ENCODE data around the gene CACNA1I.

Gene CACNA1I

GRCh38 chr22:39700565-39700964 lies 130.0 kb downstream of the CACNA1I start:
- DNase-seq (ENCODE audit: insufficient read length, low spot score) (no peak), FAIRE-seq (no peak)
- TF ChIP-seq CTCF (IDR thresholded peaks at IDR 0.05; ENCODE audit: insufficient read depth, missing control alignments) = no peak

DNA sequence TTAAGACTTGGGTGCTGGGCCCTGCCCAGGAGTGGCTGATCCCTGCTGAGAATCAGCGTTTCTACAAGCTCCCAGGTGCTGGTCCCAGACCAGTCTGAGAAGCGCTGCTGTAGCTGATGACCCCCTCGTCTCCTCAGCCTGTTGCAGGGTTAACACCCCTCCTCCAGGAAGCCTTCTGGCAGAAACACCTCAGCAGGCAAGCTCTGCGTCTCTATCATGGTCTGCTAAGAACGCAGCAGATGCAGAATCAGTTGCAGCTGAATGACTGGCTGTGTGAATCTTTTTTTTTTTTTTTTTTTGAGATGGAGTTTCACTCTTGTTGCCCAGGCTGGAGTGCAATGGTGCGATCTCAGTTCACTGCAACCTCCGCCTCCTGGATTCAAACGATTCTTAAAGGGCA lies 132.5 kb downstream of the CACNA1I start:
- no peak for DNase-seq (ENCODE audit: insufficient read length, low spot score)
- FAIRE-seq = no peak
- no peak for TF ChIP-seq CTCF (IDR thresholded peaks at IDR 0.05; ENCODE audit: insufficient read depth, missing control alignments)

GRCh38 chr22:39703928-39704639 lies 133.5 kb downstream of the CACNA1I start:
- FAIRE-seq (no peak), DNase-seq (ENCODE audit: insufficient read length, low spot score) (no peak)
- no peak for TF ChIP-seq CTCF (IDR thresholded peaks at IDR 0.05; ENCODE audit: insufficient read depth, missing control alignments)

GRCh38 chr22:39705386-39705785 lies 134.8 kb downstream of the CACNA1I start:
- TF ChIP-seq CTCF (IDR thresholded peaks at IDR 0.05; ENCODE audit: insufficient read depth, missing control alignments) = no peak
- FAIRE-seq (no peak), DNase-seq (ENCODE audit: insufficient read length, low spot score) (no peak)

DNA sequence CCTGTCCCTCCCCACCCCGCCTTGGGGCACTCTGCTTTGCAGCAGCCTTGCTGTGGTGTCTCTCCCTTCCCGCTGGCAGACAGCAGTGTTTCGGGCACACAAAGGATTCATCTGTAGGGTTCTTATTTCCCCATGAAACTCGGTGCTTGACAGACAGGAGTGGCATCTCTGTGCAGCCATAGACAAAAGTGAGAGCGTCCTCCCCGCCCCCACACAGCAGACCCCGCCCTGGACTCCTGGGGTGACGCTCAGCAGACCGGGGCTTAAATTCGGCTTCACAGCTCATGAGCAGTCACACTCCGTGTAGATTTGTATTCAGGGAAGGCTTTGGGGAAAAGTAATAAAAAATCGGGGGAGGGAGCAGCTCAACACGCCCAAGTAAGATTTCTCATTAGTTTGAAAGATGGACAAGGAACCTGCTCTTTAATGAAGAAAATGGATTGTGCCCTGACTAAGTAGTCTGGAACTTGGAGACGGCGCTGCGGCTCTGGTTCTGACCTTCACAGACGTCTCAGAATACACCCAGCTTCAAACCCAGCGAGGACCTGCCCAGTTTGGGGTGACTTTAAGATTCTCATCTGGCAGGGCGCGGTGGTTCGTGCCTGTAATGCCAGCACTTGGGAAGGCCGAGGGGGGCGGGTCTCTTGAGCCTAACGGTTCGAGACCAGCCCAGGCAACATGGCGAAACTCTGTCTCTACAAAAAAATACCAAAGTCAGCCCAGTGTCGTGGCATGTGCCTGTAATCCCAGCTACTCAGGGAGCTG lies 136.0 kb downstream of the CACNA1I start:
- no peak for FAIRE-seq
- TF ChIP-seq CTCF (IDR thresholded peaks at IDR 0.05; ENCODE audit: insufficient read depth, missing control alignments) = no peak
- DNase-seq (ENCODE audit: insufficient read length, low spot score) = no peak

DNA sequence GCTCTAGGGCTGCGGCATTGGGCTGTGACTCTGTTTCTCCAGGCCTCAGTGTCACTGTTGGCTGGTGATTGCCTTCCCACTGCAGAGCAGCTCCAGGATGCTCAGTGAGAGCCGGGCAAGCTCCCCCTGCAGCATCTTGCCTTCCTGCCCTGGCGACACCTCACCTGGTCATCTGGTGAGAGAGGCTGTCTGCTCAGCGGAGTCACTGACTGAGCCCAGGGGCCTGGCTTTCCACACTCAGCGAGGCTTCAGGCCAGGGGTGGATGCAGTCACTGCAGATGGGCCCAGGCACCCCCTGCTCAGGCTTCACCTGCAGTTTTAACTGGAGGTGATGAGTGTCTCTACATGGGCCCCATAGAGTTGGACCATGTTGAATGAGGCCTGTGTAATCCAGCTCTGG lies 136.8 kb downstream of the CACNA1I start:
- FAIRE-seq = no peak
- no peak for DNase-seq (ENCODE audit: insufficient read length, low spot score)
- TF ChIP-seq CTCF (IDR thresholded peaks at IDR 0.05; ENCODE audit: insufficient read depth, missing control alignments) = no peak

DNA sequence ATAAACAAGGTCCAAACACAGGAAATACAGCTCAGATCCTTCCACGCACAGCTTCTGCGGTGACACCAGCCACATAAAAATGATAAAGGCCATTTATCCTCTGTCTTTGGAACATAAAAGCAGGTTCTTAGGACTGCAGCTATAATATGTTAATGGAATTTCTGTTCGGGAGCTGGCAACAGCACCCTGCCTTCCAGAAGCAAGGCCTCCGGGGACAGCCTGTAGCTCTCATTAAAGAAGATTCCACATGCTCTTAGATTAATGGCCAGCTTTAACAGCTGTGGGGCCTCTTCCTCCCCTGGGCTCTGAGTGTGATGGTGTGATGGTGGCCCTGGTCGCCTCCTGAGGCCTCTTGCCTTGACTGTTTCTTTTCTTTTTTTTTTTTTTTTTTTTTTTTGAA lies 137.3 kb downstream of the CACNA1I start:
- FAIRE-seq (no peak), DNase-seq (ENCODE audit: insufficient read length, low spot score) (peak; percentile 28)
- no peak for TF ChIP-seq CTCF (IDR thresholded peaks at IDR 0.05; ENCODE audit: insufficient read depth, missing control alignments)

Measured in D721Med (cell line).